Gastrocnemius medialis (tissue), 4 donors: Measurements from ENCODE around the gene SFMBT1. TPM values are rescaled to one million over a fixed set of nuclear protein-coding genes. Genes with fewer than 3 reads are reported as not detected.

Experiments
- ATAC-seq, 2 donors: fragments of 150-250 bp; one replicate each; pipeline ENCODE4 v1.9.1; 2016
- DNase-seq, 2 donors: peaks; one replicate each; pipeline ENCODE4 v3.0.0-alpha.2; 2019
- H3K27ac ChIP-seq, 4 donors: fragments of 200-600 bp; sonication (generic); 1 replicate in 1 of 4; 2 replicates in 3 of 4; pipeline ENCODE4 v1.5.1; 2016 to 2018; ENCODE audit warnings: mild to moderate bottlenecking in 2 of 4, moderate library complexity in 1 of 4
- H3K27me3 ChIP-seq, 3 donors: fragments of 200-600 bp; sonication (generic) in 2 of 3; 1 replicate in 1 of 3; 2 replicates in 2 of 3; pipeline versions ENCODE4 v1.5.1 to v1.6.0; 2016 to 2019; ENCODE audit warnings: mild to moderate bottlenecking in 1 of 3, moderate library complexity in 1 of 3
- H3K36me3 ChIP-seq, 2 donors: fragments of 200-600 bp; sonication (generic) in 1 of 2; one replicate each; pipeline ENCODE4 v1.5.1; 2017 to 2018
- H3K4me1 ChIP-seq, 2 donors: fragments of 200-600 bp; sonication (generic) in 1 of 2; one replicate each; pipeline ENCODE4 v1.5.1; 2016 to 2017; ENCODE audit warnings: mild to moderate bottlenecking in 2 of 2
- H3K4me3 ChIP-seq, 4 donors: fragments of 200-600 bp; sonication (generic) in 3 of 4; 1 replicate in 1 of 4; 2 replicates in 3 of 4; pipeline ENCODE4 v1.5.1; 2016 to 2019; ENCODE audit warnings: mild to moderate bottlenecking in 2 of 4
- H3K9me3 ChIP-seq, 3 donors: fragments of 200-600 bp; sonication (generic) in 2 of 3; 1 replicate in 1 of 3; 2 replicates in 2 of 3; pipeline ENCODE4 v1.5.1; 2016 to 2019
- CTCF ChIP-seq, 5 experiments: fragments of 450-650 bp in 3 of 5; fragments of 200-600 bp in 2 of 5; sonication (generic) in 2 of 5; IDR thresholded peaks in 4 of 5; conservative IDR thresholded peaks in 1 of 5; 1 replicate in 4 of 5; 2 replicates in 1 of 5; pipeline ENCODE4 v1.5.1; 2016 to 2019; ENCODE audit warnings: antibody characterized with exemption in 5 of 5, mild to moderate bottlenecking in 3 of 5, moderate library complexity in 3 of 5
- POLR2A ChIP-seq, 2 donors: fragments of 450-650 bp; IDR thresholded peaks; one replicate each; pipeline ENCODE4 v1.6.1; 2017; ENCODE audit warnings: antibody characterized with exemption in 2 of 2, mild to moderate bottlenecking in 2 of 2, moderate library complexity in 2 of 2
- in situ Hi-C, 4 donors: fragments of 200-750 bp; cut with MboI; loops; one replicate each; pipeline versions ENCODE4 v1.15.0 to v1.8.0; 2017; ENCODE audit warnings: low sequenced_read_pairs in 4 of 4
- intact Hi-C: fragments of 100-400 bp; cut with DNase I; formaldehyde crosslinking; loops from one replicate; pipeline ENCODE4 v1.15.1; 2023; ENCODE audit warnings: low total_unique reads
- total RNA-seq, 4 donors: library from RNA; depleted of rRNA; stranded (reverse); fragments of >200 nt; gene quantifications; one replicate each; pipeline versions ENCODE4 v1.1.0 to v1.2.3, GENCODE V29; 2016

The SFMBT1 gene
- total RNA-seq, 4 donors from 2014 or later: 17.5 to 39.7 (median 29.8) TPM

DNA sequence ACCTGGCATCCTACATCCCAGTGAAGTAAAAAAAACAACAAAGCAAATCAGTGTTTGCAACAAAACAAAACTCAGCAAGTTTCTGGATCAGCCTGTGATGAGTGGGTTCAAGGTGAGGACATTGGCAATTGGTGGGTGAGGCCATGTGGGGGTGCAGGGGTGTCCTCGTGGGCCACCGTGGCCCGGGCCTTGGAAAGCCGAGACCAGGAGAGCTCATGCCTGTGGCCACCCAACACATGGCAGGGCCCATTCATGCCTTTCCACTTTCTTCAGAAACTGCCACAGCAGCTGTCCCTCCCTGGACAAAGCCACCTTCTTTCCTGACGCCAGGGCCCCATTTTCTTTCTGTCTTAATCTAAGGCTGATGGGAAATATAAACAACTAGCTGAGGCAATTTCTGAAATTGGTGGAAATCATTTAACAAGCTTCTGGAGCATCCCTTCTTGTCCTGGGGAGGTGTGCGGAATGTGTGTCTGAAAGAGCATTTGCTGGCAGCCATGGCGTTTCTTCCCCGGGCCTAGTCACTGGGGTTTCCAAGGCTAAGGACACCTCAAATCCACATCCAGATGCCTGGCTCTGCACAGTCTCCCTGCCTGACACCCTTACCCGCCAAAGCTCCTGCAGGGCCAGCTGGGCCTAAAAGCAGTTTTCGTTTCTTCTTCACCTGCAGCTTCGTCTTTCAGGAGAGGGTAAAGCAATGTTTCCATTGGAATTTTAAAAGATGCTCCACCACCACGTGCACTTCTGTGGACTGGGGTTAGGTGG, 34.1 kb upstream of the SFMBT1 start:
- in situ Hi-C loops: loop anchor here (10.0 to 25.0 kb wide), 3 partner anchors 145 to 343 kb away; no protein-coding TSS in a partner anchor

GRCh38 chr3:53079147-53079546, 33.3 kb upstream of the SFMBT1 start:
- DNase-seq (no peak), ATAC-seq (no peak)
- Histone ChIP-seq H3K4me1 (no peaks in the 10 kb centered on the region), H3K27ac (no peak overlapping the region), H3K4me3 (no peak overlapping the region), H3K27me3 (no peaks in the 10 kb centered on the region), H3K36me3 (no peaks in the 10 kb centered on the region), H3K9me3 (no peaks in the 10 kb centered on the region)
- in situ Hi-C loops: loop anchor here (10.0 to 25.0 kb wide), 3 partner anchors 144 to 342 kb away; no protein-coding TSS in a partner anchor
- TF ChIP-seq POLR2A (IDR thresholded peaks at IDR 0.05) (no peak), CTCF (IDR thresholded peaks at IDR 0.05 in 4 of 5, conservative IDR thresholded peaks at IDR 0.05 in 1 of 5) (no peak)
- intact Hi-C loops: no loop called here

More for the DNA sequence above, 34.1 kb upstream of the SFMBT1 start:
- TF ChIP-seq CTCF (IDR thresholded peaks at IDR 0.05 in 4 of 5, conservative IDR thresholded peaks at IDR 0.05 in 1 of 5) (no peak), POLR2A (IDR thresholded peaks at IDR 0.05) (no peak)
- H3K27me3 ChIP-seq: no peaks in the 10 kb centered on the region
- no peak for DNase-seq
- intact Hi-C loops: no loop called here
- H3K4me3 ChIP-seq: no peak overlapping the region
- H3K9me3 ChIP-seq: no peaks in the 10 kb centered on the region
- no peaks in the 10 kb centered on the region for H3K4me1 ChIP-seq
- no peaks in the 10 kb centered on the region for H3K36me3 ChIP-seq
- no peak overlapping the region for H3K27ac ChIP-seq
- ATAC-seq: no peak

- no peak overlapping the region for H3K4me3 ChIP-seq
- no peaks in the 10 kb centered on the region for H3K27me3 ChIP-seq
- no peak overlapping the region for H3K27ac ChIP-seq
- in situ Hi-C loops: loop anchor here (10.0 to 25.0 kb wide), 3 partner anchors 144 to 341 kb away; no protein-coding TSS in a partner anchor
- ATAC-seq (no peak), DNase-seq (no peak)
- no peaks in the 10 kb centered on the region for H3K4me1 ChIP-seq
- no peak for TF ChIP-seq POLR2A (IDR thresholded peaks at IDR 0.05)
- no peak for TF ChIP-seq CTCF (IDR thresholded peaks at IDR 0.05 in 4 of 5, conservative IDR thresholded peaks at IDR 0.05 in 1 of 5)
- intact Hi-C loops: no loop called here
- H3K36me3 ChIP-seq: no peaks in the 10 kb centered on the region
- H3K9me3 ChIP-seq: no peaks in the 10 kb centered on the region
Observed at GRCh38 chr3:53078656-53079055, 32.8 kb upstream of the SFMBT1 start.

- no peaks in the 10 kb centered on the region for H3K9me3 ChIP-seq
- H3K27me3 ChIP-seq: no peaks in the 10 kb centered on the region
- ATAC-seq: no peak
- intact Hi-C loops: no loop called here
- TF ChIP-seq POLR2A (IDR thresholded peaks at IDR 0.05) (no peak), CTCF (IDR thresholded peaks at IDR 0.05 in 4 of 5, conservative IDR thresholded peaks at IDR 0.05 in 1 of 5) (no peak)
- no peaks in the 10 kb centered on the region for H3K36me3 ChIP-seq
- no peak overlapping the region for H3K4me3 ChIP-seq
- peaks cover 0 to 3% of the 10 kb centered on the region in 2 donors for H3K4me1 ChIP-seq
- no peak overlapping the region for H3K27ac ChIP-seq
- no peak for DNase-seq
- in situ Hi-C loops: loop anchor here (10.0 to 25.0 kb wide), 3 partner anchors 143 to 340 kb away; no protein-coding TSS in a partner anchor
Observed at GRCh38 chr3:53077476-53078220, 31.8 kb upstream of the SFMBT1 start.
